Inflammatory macrophage treated with lipopolysaccharide for 4 hours (primary cell): ENCODE measurements around the gene OR2L5.

ENCODE experiments used
- DNase-seq: peaks from one replicate; pipeline ENCODE4 v3.0.0-alpha.2; 2020

OR2L5 gene

GRCh38 chr1:248013229-248013710 is at the start of gene OR2L5:
Gene OR2L5 (plus strand): TSS chr1:248013660. CDS start chr1:248021948, 8,288 bp downstream.
- no peak for DNase-seq

- no peak for DNase-seq
These were observed 48.5 kb upstream of the OR2L5 start, which contains the start of gene OR2AK2 for GRCh38 chr1:247964933-247965332. Gene OR2AK2 (plus strand): TSS chr1:247965233. CDS start chr1:247965377, 144 bp downstream.

GRCh38 chr1:247966532-247967204 is 46.8 kb upstream of the OR2L5 start:
- DNase-seq = peak; percentile 46

- no peak for DNase-seq
These were observed 20.5 kb upstream of the OR2L5 start for GRCh38 chr1:247992986-247993385.

- DNase-seq = no peak
These were observed 14.6 kb upstream of the OR2L5 start for GRCh38 chr1:247998811-247999210.

GRCh38 chr1:248000169-248000568 is 13.3 kb upstream of the OR2L5 start:
- no peak for DNase-seq

GRCh38 chr1:248007778-248008177 is 5.7 kb upstream of the OR2L5 start:
- no peak for DNase-seq

GRCh38 chr1:248009681-248010080 is 3.8 kb upstream of the OR2L5 start:
- DNase-seq = no peak

GRCh38 chr1:248015803-248016202 is 2.3 kb downstream of the OR2L5 start:
- DNase-seq = no peak

- no peak for DNase-seq
These were observed 16.3 kb downstream of the OR2L5 start, which contains the start of gene OR2L2 for GRCh38 chr1:248029770-248030169. Gene OR2L2 (plus strand): TSS chr1:248030070. CDS start chr1:248038268, 8,198 bp downstream.

- DNase-seq = no peak
These were observed 31.7 kb downstream of the OR2L5 start for GRCh38 chr1:248045209-248045608.

- DNase-seq = no peak
These were observed 33.1 kb downstream of the OR2L5 start, which contains the start of gene OR2L3 for GRCh38 chr1:248046536-248046935. Gene OR2L3 (plus strand): TSS chr1:248046836. CDS start chr1:248060682, 13,846 bp downstream.

- no peak for DNase-seq
These were observed 33.5 kb downstream of the OR2L5 start for GRCh38 chr1:248047008-248047407.

- no peak for DNase-seq
These were observed 41.2 kb downstream of the OR2L5 start for GRCh38 chr1:248054671-248055070.

- no peak for DNase-seq
These were observed 41.8 kb downstream of the OR2L5 start for GRCh38 chr1:248055261-248055660.

GRCh38 chr1:248065071-248065470 is 51.6 kb downstream of the OR2L5 start:
- DNase-seq = no peak

GRCh38 chr1:248065604-248066003 is 52.1 kb downstream of the OR2L5 start:
- DNase-seq = no peak
